Skin epidermis (tissue), 12 donors: Measurements from ENCODE around the gene LPCAT1.
"Not testable (repeated sequence)": the region's sequence is repeated elsewhere in the genome, so short reads cannot be mapped to it uniquely, and the experiment has no call there.

Experiments used
- H3K27ac ChIP-seq, 21 experiments: fragments of 200-600 bp; sonication (generic) in 11 of 21; one replicate each; pipeline ENCODE4 v1.5.0; 2020; ENCODE audit warnings: mild to moderate bottlenecking in 3 of 21, inconsistent platforms in 2 of 21, moderate library complexity in 2 of 21
- H3K4me3 ChIP-seq, 7 experiments: fragments of 200-600 bp; sonication (generic) in 2 of 7; one replicate each; pipeline ENCODE4 v1.5.0; 2020; ENCODE audit warnings: inconsistent platforms in 2 of 7, mild to moderate bottlenecking in 2 of 7, moderate library complexity in 1 of 7

Gene LPCAT1

GRCh38 chr5:1423901-1424603 lies 99.7 kb downstream of the LPCAT1 start:
- H3K4me3 ChIP-seq, result no peak overlapping the region
- no peak overlapping the region for H3K27ac ChIP-seq

GRCh38 chr5:1422522-1422921 lies 101.2 kb downstream of the LPCAT1 start:
- H3K4me3 ChIP-seq, H3K27ac ChIP-seq: not testable (repeated sequence)

DNA sequence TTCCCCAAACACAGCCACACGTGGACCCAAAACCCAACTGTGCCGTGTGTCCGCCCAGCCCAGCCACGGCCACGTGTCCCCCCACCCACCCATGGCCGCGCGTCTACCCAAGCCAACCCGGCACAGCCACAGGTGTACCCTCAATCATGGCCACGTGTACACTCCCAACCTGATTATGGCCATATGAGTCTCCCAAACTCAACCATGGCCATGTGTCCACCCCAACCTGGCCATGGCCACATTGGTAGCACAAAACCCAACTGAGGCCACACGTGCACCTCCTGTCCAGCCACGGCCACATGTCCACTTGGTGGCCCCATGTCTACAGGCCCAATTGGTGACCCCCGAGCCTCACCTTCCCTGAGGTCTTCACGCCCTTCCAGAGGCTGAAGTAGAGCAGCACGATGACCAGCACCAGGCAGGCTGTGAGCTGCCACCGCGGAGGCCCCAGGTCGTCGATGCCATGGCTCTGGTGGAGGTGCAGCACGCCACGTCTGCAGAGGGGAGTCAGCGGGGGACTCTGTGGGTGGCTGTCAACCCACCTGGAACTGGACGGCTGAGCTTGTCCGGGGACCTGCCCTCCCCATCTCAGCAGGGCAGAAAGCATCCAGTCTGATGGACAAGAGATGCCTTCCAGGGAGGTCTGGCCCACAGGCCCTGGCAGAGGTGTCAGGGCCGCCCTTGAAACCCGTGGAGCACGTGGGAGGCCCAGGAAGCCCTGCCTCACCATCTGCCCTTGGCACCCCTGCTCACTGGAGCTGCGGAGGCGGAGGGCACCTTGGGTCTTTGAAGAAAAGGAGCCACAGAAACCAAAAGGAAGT lies 102.0 kb downstream of the LPCAT1 start:
- Histone ChIP-seq H3K27ac (no peak overlapping the region), H3K4me3 (no peak overlapping the region)

GRCh38 chr5:1420211-1421195 lies 103.3 kb downstream of the LPCAT1 start:
- Histone ChIP-seq H3K27ac (no peak overlapping the region), H3K4me3 (no peak overlapping the region)

- H3K27ac ChIP-seq, result no peak overlapping the region
Measured at GRCh38 chr5:1419476-1420210, 104.1 kb downstream of the LPCAT1 start.

GRCh38 chr5:1418921-1419280 lies 104.9 kb downstream of the LPCAT1 start:
- Histone ChIP-seq H3K27ac (no peak overlapping the region), H3K4me3 (no peak overlapping the region)

More at GRCh38 chr5:1419476-1420210, 104.1 kb downstream of the LPCAT1 start:
- no peak overlapping the region for H3K4me3 ChIP-seq

- no peak overlapping the region for H3K4me3 ChIP-seq
- no peak overlapping the region for H3K27ac ChIP-seq
Measured at GRCh38 chr5:1418238-1418920, 105.4 kb downstream of the LPCAT1 start.

DNA sequence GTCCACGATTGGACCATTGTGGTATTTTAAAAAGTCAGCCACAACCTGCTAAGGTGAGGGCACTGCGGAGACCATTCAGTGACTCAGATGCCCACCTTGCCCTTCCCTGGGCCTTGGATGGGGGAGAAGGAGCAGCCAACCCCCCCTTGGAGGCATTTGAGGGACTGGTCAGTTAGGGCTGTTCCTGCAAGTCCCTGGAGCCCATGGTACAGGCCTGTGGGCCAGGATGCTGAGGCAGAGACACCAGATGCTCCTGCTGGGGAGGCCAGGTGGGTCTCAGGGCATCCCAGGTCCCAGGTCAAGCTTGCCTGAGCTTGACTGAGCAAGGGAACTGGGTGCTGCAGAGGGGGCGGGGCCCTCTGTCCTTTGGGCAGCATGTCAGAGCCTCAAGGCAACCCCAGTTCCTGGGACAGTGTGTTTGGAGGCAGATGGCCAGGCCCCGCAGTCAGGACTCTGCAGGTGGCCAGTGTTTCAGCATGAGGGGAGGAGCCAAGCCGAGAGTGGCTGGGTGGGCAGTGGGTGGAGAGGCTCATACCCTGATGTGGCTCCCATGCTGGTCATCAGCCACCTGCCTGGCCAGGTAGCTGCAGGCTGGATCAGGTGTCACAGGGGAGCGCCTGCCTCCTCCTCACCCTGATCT lies 106.1 kb downstream of the LPCAT1 start:
- no peak overlapping the region for H3K4me3 ChIP-seq
- no peak overlapping the region for H3K27ac ChIP-seq

GRCh38 chr5:1416856-1417469 lies 106.8 kb downstream of the LPCAT1 start:
- H3K27ac ChIP-seq, result no peak overlapping the region
- H3K4me3 ChIP-seq, result no peak overlapping the region

DNA sequence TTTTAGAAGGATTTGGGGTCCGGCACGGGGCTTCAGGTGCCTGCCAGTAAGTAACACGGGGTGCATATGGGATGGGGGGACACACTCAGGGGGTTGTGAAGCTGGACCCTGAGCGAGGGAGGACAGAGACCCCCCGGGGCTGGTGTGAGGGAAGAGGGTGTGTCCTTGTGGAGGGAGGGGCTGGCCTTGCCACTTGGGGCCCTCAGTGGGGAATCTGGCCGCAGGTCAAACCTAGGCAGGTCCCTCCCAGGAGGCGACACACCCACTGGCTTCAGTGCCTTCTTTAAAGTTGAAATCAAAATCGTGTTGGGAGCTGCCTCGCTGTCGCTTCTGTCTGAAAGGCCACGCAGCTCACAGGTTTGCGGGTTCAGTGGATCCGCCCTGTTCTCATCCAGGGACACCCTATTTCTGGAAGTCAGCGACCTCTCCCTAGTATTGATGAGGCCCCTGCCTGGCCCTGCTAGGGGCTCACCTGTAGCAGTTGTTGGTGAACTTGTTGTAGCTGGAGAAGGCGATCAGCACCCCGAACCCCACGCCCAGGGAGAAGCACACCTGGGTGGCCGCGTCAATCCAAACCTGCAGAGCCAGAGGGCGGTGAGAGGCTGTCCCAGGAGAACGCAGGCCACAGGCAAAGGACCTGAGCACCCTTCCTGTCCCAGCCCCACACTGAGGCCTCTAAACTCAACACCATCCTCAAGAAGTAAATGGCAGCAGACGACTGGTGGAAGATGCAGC lies 108.0 kb downstream of the LPCAT1 start:
- H3K27ac ChIP-seq, result no peak overlapping the region
- H3K4me3 ChIP-seq, result no peak overlapping the region

DNA sequence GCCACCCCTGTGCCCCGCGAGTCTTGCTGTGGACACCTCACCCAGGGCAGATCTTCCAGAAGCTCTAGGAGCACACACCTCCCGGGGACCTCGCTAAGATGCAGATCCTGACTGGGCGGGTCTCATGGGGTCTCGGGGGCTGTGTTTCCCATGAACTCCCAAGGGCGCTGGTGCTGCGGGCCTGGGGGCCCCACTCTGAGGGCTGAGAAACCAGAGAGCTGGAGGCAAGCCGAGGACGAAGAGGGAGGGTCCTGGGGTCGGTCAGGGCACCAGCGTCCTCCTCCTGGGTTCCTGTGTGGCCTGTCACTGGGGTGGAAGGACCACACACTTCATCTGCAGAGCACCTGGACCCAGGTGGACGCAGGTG lies 108.7 kb downstream of the LPCAT1 start:
- no peak overlapping the region for H3K27ac ChIP-seq
- no peak overlapping the region for H3K4me3 ChIP-seq

GRCh38 chr5:1414311-1415058 lies 109.3 kb downstream of the LPCAT1 start:
- H3K4me3 ChIP-seq, result no peak overlapping the region
- no peak overlapping the region for H3K27ac ChIP-seq

- Histone ChIP-seq H3K4me3 (no peak overlapping the region), H3K27ac (no peak overlapping the region)
Measured at GRCh38 chr5:1413611-1414241, 110.0 kb downstream of the LPCAT1 start.

GRCh38 chr5:1413211-1413610 lies 110.5 kb downstream of the LPCAT1 start:
- Histone ChIP-seq H3K4me3 (no peak overlapping the region), H3K27ac (no peak overlapping the region)

DNA sequence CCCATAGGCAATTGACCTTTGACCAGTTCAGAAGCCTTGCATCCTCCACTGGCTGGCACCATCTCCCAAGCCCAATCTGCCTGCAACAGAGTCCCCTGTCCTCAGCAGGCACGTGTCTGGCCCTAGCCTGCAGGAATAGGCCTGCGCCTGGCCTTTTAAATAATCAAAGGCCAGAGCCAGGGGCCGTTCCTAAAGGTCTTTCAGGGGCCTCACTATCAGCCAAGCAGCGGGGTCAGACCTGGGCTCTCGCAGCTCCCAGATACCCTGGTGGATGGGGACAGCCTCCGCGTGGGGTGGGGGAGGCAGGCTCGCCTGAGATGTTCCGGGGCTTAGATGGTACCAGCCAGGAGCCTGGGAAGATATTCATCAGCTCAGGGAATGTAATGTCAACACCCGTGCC lies 111.1 kb downstream of the LPCAT1 start:
- no peak overlapping the region for H3K27ac ChIP-seq
- no peak overlapping the region for H3K4me3 ChIP-seq

DNA sequence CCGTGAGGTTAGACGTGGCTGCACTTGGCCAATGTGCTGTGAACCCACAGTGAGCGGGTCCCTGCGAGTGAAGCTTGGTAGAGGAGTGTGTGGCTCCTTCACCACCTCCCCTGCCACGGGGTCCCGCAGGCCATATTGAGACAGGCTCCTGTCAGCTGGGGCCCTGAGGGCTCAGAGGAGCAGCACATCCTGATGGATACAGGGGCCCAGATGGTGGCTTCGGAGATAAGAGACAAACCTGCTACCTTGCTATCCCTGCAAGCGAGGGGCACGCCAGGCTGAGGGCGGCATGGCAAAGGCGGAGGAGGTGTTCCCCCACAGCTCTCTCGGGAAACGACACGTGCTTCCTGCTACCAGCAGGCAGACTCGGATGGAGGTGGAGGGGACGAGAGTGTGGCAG lies 111.6 kb downstream of the LPCAT1 start:
- Histone ChIP-seq H3K27ac (no peak overlapping the region), H3K4me3 (no peak overlapping the region)
